Small intestine (tissue), 16 donors: ENCODE results near the gene GLS. TPM values are rescaled to one million over a fixed set of nuclear protein-coding genes. Genes with fewer than 3 reads are reported as not detected.

Experiments used
- DNase-seq, 2 donors: peaks; one replicate each; pipeline versions ENCODE4 v3.0.0 to v3.0.0-alpha.2; 2013
- FAIRE-seq: peaks from 2 replicates; lab custom pipeline; 2012; peaks lifted over from hg19 to GRCh38; lab: Jason Lieb, UNC
- H3K27ac ChIP-seq, 3 donors: one replicate each; pipeline ENCODE4 v1.5.1; 2013; ENCODE audit warnings: low read length in 2 of 3, mild to moderate bottlenecking in 2 of 3, control low read depth in 1 of 3, inconsistent platforms in 1 of 3, low read depth in 1 of 3, moderate library complexity in 1 of 3
- H3K27me3 ChIP-seq, 3 donors: one replicate each; pipeline ENCODE4 v1.6.1; 2013; ENCODE audit warnings: low read length in 3 of 3, inconsistent platforms in 1 of 3; ENCODE audit not compliant: control insufficient read depth in 3 of 3, insufficient read depth in 3 of 3
- H3K36me3 ChIP-seq, 3 donors: one replicate each; pipeline ENCODE4 v1.6.1; 2013; ENCODE audit warnings: low read length in 3 of 3, inconsistent platforms in 1 of 3, low read depth in 1 of 3, mild to moderate bottlenecking in 1 of 3, moderate library complexity in 1 of 3; ENCODE audit not compliant: control insufficient read depth in 3 of 3, insufficient read depth in 2 of 3
- H3K4me1 ChIP-seq, 3 donors: one replicate each; pipeline ENCODE4 v1.6.1; 2013; ENCODE audit warnings: low read length in 2 of 3, inconsistent platforms in 1 of 3, low read depth in 1 of 3, mild to moderate bottlenecking in 1 of 3, moderate library complexity in 1 of 3; ENCODE audit not compliant: control insufficient read depth in 3 of 3, insufficient read depth in 2 of 3
- H3K4me3 ChIP-seq, 3 donors: one replicate each; pipeline ENCODE4 v1.5.1; 2013; ENCODE audit warnings: low read length in 3 of 3, control low read depth in 1 of 3, inconsistent platforms in 1 of 3, low read depth in 1 of 3, mild to moderate bottlenecking in 1 of 3, moderate library complexity in 1 of 3
- H3K9me3 ChIP-seq, 2 donors: one replicate each; pipeline ENCODE4 v1.6.1; 2013; ENCODE audit warnings: low read depth in 1 of 2, low read length in 1 of 2; ENCODE audit not compliant: control insufficient read depth in 2 of 2, insufficient read depth in 1 of 2
- WGBS, 3 donors: extraction: QIAGEN DNeasy Blood & Tissue Kit; methylation state at CpG; one replicate each; pipeline ENCODE4 v1.1.7; 2013; 5-methylcytosine and 5-hydroxymethylcytosine counted together
- long read RNA-seq, 10 donors: transcript quantifications; one replicate each; lab custom pipeline, GENCODE V29; 2026
- polyA plus RNA-seq, 4 donors: library from polyadenylated mRNA; stranded (reverse) in 3 of 4; unstranded in 1 of 4; fragments of 200-250 nt in 3 of 4; fragments of 120-200 nt in 1 of 4; gene quantifications; one replicate each; pipeline versions ENCODE4 v1.2.1 to v1.2.3, GENCODE V29; 2013
- donor health status: healthy with polysubstance abuse.
- donor health status: control.
- donor health status: control.
- donor health status: Bipolar disorder and iron deficiency.
- donor health status: healthy.

Gene GLS
- polyA plus RNA-seq: 100 to 1,000 TPM in 1 of 4 donors, 10 to 100 TPM in 3; 39.3 to 621 (median 48.7) TPM
- long read RNA-seq, donor 1: 0 reads
- long read RNA-seq, donor 2, full-length matches to known transcripts: 17 of 22 reads
- long read RNA-seq, donor 2, partial matches to known transcripts: 5 of 22 reads
- long read RNA-seq, donor 2, other reads (novel, unspliced or antisense): 0 of 22 reads
- long read RNA-seq, donor 3, full-length matches to known transcripts: 38 of 155 reads
- long read RNA-seq, donor 3, partial matches to known transcripts: 117 of 155 reads
- long read RNA-seq, donor 3, other reads (novel, unspliced or antisense): 0 of 155 reads
- long read RNA-seq, donor 4: 0 reads
- long read RNA-seq, donor 5, full-length matches to known transcripts: 10 of 18 reads
- long read RNA-seq, donor 5, partial matches to known transcripts: 8 of 18 reads
- long read RNA-seq, donor 5, other reads (novel, unspliced or antisense): 0 of 18 reads
- long read RNA-seq, donor 6, full-length matches to known transcripts: 52 of 439 reads
- long read RNA-seq, donor 6, partial matches to known transcripts: 369 of 439 reads
- long read RNA-seq, donor 6, other reads (novel, unspliced or antisense): 18 of 439 reads
- long read RNA-seq, donor 7: 0 reads
- long read RNA-seq, donor 8, full-length matches to known transcripts: 2 of 2 reads
- long read RNA-seq, donor 8, partial matches to known transcripts: 0 of 2 reads
- long read RNA-seq, donor 8, other reads (novel, unspliced or antisense): 0 of 2 reads
- long read RNA-seq, donor 9, full-length matches to known transcripts: 10 of 16 reads
- long read RNA-seq, donor 9, partial matches to known transcripts: 6 of 16 reads
- long read RNA-seq, donor 9, other reads (novel, unspliced or antisense): 0 of 16 reads
- long read RNA-seq, donor 10, full-length matches to known transcripts: 29 of 53 reads
- long read RNA-seq, donor 10, partial matches to known transcripts: 19 of 53 reads
- long read RNA-seq, donor 10, other reads (novel, unspliced or antisense): 5 of 53 reads

GRCh38 chr2:190880378-190881083 is at the start of gene GLS:
GLS (plus strand) TSS chr2:190880821; CDS start chr2:190881085, 264 bp downstream.
- Histone ChIP-seq H3K27me3 (no peaks in the 10 kb centered on the region), H3K27ac (peak within 1 kb of the TSS; percentile 88 to 97 (median 96)), H3K4me3 (peak within 1 kb of the TSS; percentile 74 to 99 (median 97)), H3K36me3 (peaks cover 0 to 7% (median 0%) of the 10 kb centered on the region in 3 donors), H3K4me1 (peaks cover 0 to 11% (median 0%) of the 10 kb centered on the region in 3 donors), H3K9me3 (no peaks in the 10 kb centered on the region)
- DNase-seq (peak; percentile 98 to 99), FAIRE-seq (no peak)
- WGBS, 3 donors: 0 to 1% (median 0%) methylated on average over 56 of the region's 56 CpGs

GRCh38 chr2:190831941-190832340 is 48.7 kb upstream of the GLS start:
- Histone ChIP-seq H3K27ac (no peak overlapping the region), H3K4me1 (peaks cover 0 to 12% (median 2%) of the 10 kb centered on the region in 3 donors), H3K27me3 (no peaks in the 10 kb centered on the region), H3K36me3 (no peaks in the 10 kb centered on the region), H3K4me3 (no peak overlapping the region), H3K9me3 (no peaks in the 10 kb centered on the region)
- FAIRE-seq (no peak), DNase-seq (no peak)
- 83 to 88% (median 83%) methylated on average over 3 of the region's 3 CpGs for WGBS, 3 donors

DNA sequence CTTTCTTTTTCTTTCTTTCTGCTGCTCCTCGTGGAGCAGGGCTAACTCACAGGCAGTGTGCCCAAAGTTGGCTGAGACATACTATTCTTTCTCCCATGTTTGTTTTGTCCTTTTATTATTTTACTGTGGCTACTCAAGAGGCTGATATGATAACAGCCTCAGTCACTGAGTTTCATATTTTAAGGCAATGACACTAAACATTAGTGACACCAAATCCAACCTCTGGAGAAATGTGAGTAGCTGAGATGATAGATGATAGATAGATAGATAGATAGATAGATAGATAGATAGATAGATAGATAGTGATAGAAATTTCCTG is 45.8 kb upstream of the GLS start:
- H3K27ac ChIP-seq: no peak overlapping the region
- no peak for FAIRE-seq

GRCh38 chr2:190835303-190835930 is 45.2 kb upstream of the GLS start:
- DNase-seq (no peak), FAIRE-seq (no peak)
- peaks cover 0 to 14% (median 2%) of the 10 kb centered on the region in 3 donors for H3K4me1 ChIP-seq
- no peaks in the 10 kb centered on the region for H3K27me3 ChIP-seq
- no peaks in the 10 kb centered on the region for H3K36me3 ChIP-seq
- H3K9me3 ChIP-seq: no peaks in the 10 kb centered on the region
- H3K27ac ChIP-seq: no peak overlapping the region
- 88 to 94% (median 93%) methylated on average over 3 of the region's 3 CpGs for WGBS, 3 donors
- no peak overlapping the region for H3K4me3 ChIP-seq

More for the DNA sequence above, 45.8 kb upstream of the GLS start:
- no peak overlapping the region for H3K4me3 ChIP-seq
- WGBS, 3 donors: 16 to 51% (median 31%) methylated on average over 1 of the region's 1 CpG
- peaks cover 0 to 12% (median 2%) of the 10 kb centered on the region in 3 donors for H3K4me1 ChIP-seq
- peak in 1 of 2 donors; percentile 41 for DNase-seq
- H3K36me3 ChIP-seq: no peaks in the 10 kb centered on the region
- H3K27me3 ChIP-seq: no peaks in the 10 kb centered on the region
- H3K9me3 ChIP-seq: no peaks in the 10 kb centered on the region

- DNase-seq (no peak), FAIRE-seq (no peak)
- Histone ChIP-seq H3K27me3 (no peaks in the 10 kb centered on the region), H3K9me3 (no peaks in the 10 kb centered on the region), H3K4me1 (peaks cover 2 to 17% (median 3%) of the 10 kb centered on the region in 3 donors), H3K36me3 (no peaks in the 10 kb centered on the region), H3K27ac (no peak overlapping the region), H3K4me3 (no peak overlapping the region)
- 68 to 82% (median 81%) methylated on average over 3 of the region's 3 CpGs for WGBS, 3 donors
Measured at GRCh38 chr2:190836767-190837166, 43.9 kb upstream of the GLS start.

GRCh38 chr2:190837420-190837819 is 43.2 kb upstream of the GLS start:
- FAIRE-seq: no peak
- H3K27ac ChIP-seq: no peak overlapping the region
- DNase-seq: no peak
- no peak overlapping the region for H3K4me3 ChIP-seq
- H3K27me3 ChIP-seq: no peaks in the 10 kb centered on the region
- peaks cover 2 to 17% (median 3%) of the 10 kb centered on the region in 3 donors for H3K4me1 ChIP-seq
- H3K9me3 ChIP-seq: no peaks in the 10 kb centered on the region
- no peaks in the 10 kb centered on the region for H3K36me3 ChIP-seq

- H3K27ac ChIP-seq: no peak overlapping the region
- 88 to 100% (median 94%) methylated on average over 3 of the region's 3 CpGs for WGBS, 3 donors
- DNase-seq: no peak
- H3K4me3 ChIP-seq: no peak overlapping the region
- no peak for FAIRE-seq
- H3K9me3 ChIP-seq: no peaks in the 10 kb centered on the region
- peaks cover 2 to 17% (median 3%) of the 10 kb centered on the region in 3 donors for H3K4me1 ChIP-seq
- H3K27me3 ChIP-seq: no peaks in the 10 kb centered on the region
- no peaks in the 10 kb centered on the region for H3K36me3 ChIP-seq
Measured at GRCh38 chr2:190837952-190838361, 42.7 kb upstream of the GLS start.
